Caco-2 (cell line): ENCODE results near the gene SLC16A1. TPM values are rescaled to one million over a fixed set of nuclear protein-coding genes. Genes with fewer than 3 reads are reported as not detected.

ENCODE experiments used
- BruUV-seq: library from RNA; stranded (reverse); fragments of 400-500 nt; replicated peaks from 2 replicates; lab custom pipeline; 2021; lab: Mats Ljungman, UMichigan
- CTCF ChIA-PET: fragments of 300-600 bp; sonication (Branson Sonifier 250); formaldehyde crosslinking; loops from one replicate; lab custom pipeline; 2022; ENCODE audit warnings: antibody characterized with exemption; lab: Charles Lee
- POLR2A ChIA-PET: fragments of 300-600 bp; sonication (Branson Sonifier 250); formaldehyde crosslinking; loops from one replicate; lab custom pipeline; 2022; ENCODE audit warnings: antibody characterized with exemption; lab: Charles Lee
- DNase-seq, 2 experiments: peaks; one replicate each; pipeline versions ENCODE4 v3.0.0 to v3.0.0-alpha.2; 2020 to 2022
- H3K27me3 ChIP-seq: replicated peaks from 2 replicates; pipeline ENCODE4 v1.6.0; 2011; ENCODE audit warnings: low read length; ENCODE audit not compliant: control insufficient read depth, insufficient read depth
- H3K36me3 ChIP-seq: 2 replicates; pipeline ENCODE4 v1.5.1; 2011; ENCODE audit warnings: low read length; ENCODE audit not compliant: control insufficient read depth, insufficient read depth
- H3K4me1 ChIP-seq: fragments of 250-450 bp; sonication (Bioruptor Pico); 2 replicates; pipeline ENCODE4 v1.5.1; 2020; ENCODE audit warnings: mild to moderate bottlenecking
- H3K4me3 ChIP-seq: 2 replicates; pipeline ENCODE4 v1.5.1; 2011; ENCODE audit warnings: low read depth, mild to moderate bottlenecking, control low read depth, low read length
- H3K9me3 ChIP-seq: fragments of 250-450 bp; sonication (Bioruptor Pico); 2 replicates; pipeline ENCODE4 v1.5.1; 2020; ENCODE audit warnings: mild to moderate bottlenecking, moderate library complexity
- H3K27ac Mint-ChIP-seq: one replicate; pipeline ENCODE4 v1.8.0; 2022; ENCODE audit warnings: mixed read lengths; ENCODE audit not compliant: unreplicated experiment
- H3K27me3 Mint-ChIP-seq: one replicate; pipeline ENCODE4 v1.8.0; 2022; ENCODE audit warnings: mixed read lengths; ENCODE audit not compliant: insufficient read depth, unreplicated experiment
- H3K36me3 Mint-ChIP-seq: one replicate; pipeline ENCODE4 v1.8.0; 2022; ENCODE audit warnings: mild to moderate bottlenecking, mixed read lengths; ENCODE audit not compliant: insufficient read depth, unreplicated experiment
- H3K4me1 Mint-ChIP-seq: one replicate; pipeline ENCODE4 v1.8.0; 2022; ENCODE audit warnings: low read depth, mixed read lengths; ENCODE audit not compliant: unreplicated experiment
- H3K4me3 Mint-ChIP-seq: one replicate; pipeline ENCODE4 v1.8.0; 2022; ENCODE audit warnings: mild to moderate bottlenecking, moderate library complexity, mixed read lengths; ENCODE audit not compliant: unreplicated experiment
- H3K9me3 Mint-ChIP-seq: one replicate; pipeline ENCODE4 v1.8.0; 2022; ENCODE audit warnings: mixed read lengths; ENCODE audit not compliant: unreplicated experiment
- CTCF ChIP-seq, 2 experiments: fragments of 200-600 bp in 1 of 2; IDR thresholded peaks; 1 replicate in 1 of 2; 2 replicates in 1 of 2; pipeline versions ENCODE4 v1.5.1 to v1.8.0; 2011 to 2022; ENCODE audit warnings: antibody characterized with exemption in 1 of 2, control low read depth in 1 of 2, inconsistent platforms in 1 of 2, low read depth in 1 of 2, low read length in 1 of 2, mild to moderate bottlenecking in 1 of 2, moderate library complexity in 1 of 2; ENCODE audit not compliant: insufficient read depth in 1 of 2, severe bottlenecking in 1 of 2, unreplicated experiment in 1 of 2
- intact Hi-C: fragments of 100-400 bp; cut with micrococcal nuclease; formaldehyde crosslinking; loops from one replicate; pipeline ENCODE4 v1.10.0; 2022; ENCODE audit not compliant: unreplicated experiment
- total RNA-seq: library from RNA; stranded (reverse); gene quantifications from 2 replicates; pipeline ENCODE4 v1.2.3, GENCODE V29; 2022

The SLC16A1 gene
- total RNA-seq, 1 experiment from 2014 or later = 107 TPM

- no peak for TF ChIP-seq CTCF (IDR thresholded peaks at IDR 0.05; ENCODE audit: insufficient read depth in 1 of 2, low read depth in 1 of 2, low read length in 1 of 2, severe bottlenecking in 1 of 2, unreplicated experiment in 1 of 2)
- Mint-ChIP-seq H3K4me1 (no peaks in the 10 kb centered on the region), H3K36me3 (peaks cover 13% of the 10 kb centered on the region), H3K4me3 (no peak overlapping the region), H3K9me3 (no peaks in the 10 kb centered on the region), H3K27me3 (no peaks in the 10 kb centered on the region), H3K27ac (no peak overlapping the region)
- ChIA-PET POLR2A (no interaction called here), CTCF (no interaction called here)
- intact Hi-C loops = no loop called here
- H3K4me1 ChIP-seq = peaks cover 5% of the 10 kb centered on the region; the same call in 1 of the 2 replicates
- H3K36me3 ChIP-seq = no peaks in the 10 kb centered on the region
- BruUV-seq = no TSS peak
- H3K9me3 ChIP-seq = no peaks in the 10 kb centered on the region
- H3K4me3 ChIP-seq = no peak overlapping the region
- DNase-seq = no peak
- no peaks in the 10 kb centered on the region for H3K27me3 ChIP-seq
These were observed 9.3 kb downstream of the SLC16A1 start for GRCh38 chr1:112946683-112947082.

GRCh38 chr1:112939810-112940209 is 16.2 kb downstream of the SLC16A1 start:
- Mint-ChIP-seq H3K27me3 (no peaks in the 10 kb centered on the region), H3K27ac (no peak overlapping the region), H3K4me3 (no peak overlapping the region), H3K9me3 (no peaks in the 10 kb centered on the region), H3K4me1 (peaks cover 14% of the 10 kb centered on the region), H3K36me3 (peaks cover 33% of the 10 kb centered on the region)
- CTCF ChIA-PET = no interaction called here
- Histone ChIP-seq H3K36me3 (no peaks in the 10 kb centered on the region), H3K27me3 (no peaks in the 10 kb centered on the region), H3K9me3 (no peaks in the 10 kb centered on the region), H3K4me1 (peaks cover 27% of the 10 kb centered on the region), H3K4me3 (no peak overlapping the region)
- intact Hi-C loops = no loop called here
- DNase-seq = no peak
- POLR2A ChIA-PET = no interaction called here
- BruUV-seq = no TSS peak
- TF ChIP-seq CTCF (IDR thresholded peaks at IDR 0.05; ENCODE audit: insufficient read depth in 1 of 2, low read depth in 1 of 2, low read length in 1 of 2, severe bottlenecking in 1 of 2, unreplicated experiment in 1 of 2) = no peak

DNA sequence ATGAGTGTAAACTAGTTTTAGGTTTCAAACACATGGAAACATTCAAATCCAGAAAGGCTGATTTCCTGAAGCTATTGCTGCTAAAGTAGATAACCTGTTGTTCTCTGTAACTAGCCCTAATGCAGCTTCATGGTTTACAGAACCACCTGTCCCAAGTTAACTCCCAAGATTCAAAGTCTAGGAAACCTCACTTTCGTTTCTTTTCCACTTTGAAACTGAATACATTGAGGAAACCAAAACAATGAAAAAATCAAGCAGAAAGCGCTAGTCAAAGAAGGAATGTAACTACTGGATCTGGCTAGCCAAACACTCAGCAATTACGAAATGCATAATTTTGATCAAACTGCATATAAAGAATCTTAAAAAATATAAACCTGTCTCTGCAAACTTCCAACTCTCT is 17.8 kb downstream of the SLC16A1 start:
- no peaks in the 10 kb centered on the region for H3K27me3 ChIP-seq
- no peak overlapping the region for H3K4me3 ChIP-seq
- Mint-ChIP-seq H3K27me3 (no peaks in the 10 kb centered on the region), H3K4me1 (peaks cover 22% of the 10 kb centered on the region), H3K4me3 (no peak overlapping the region), H3K27ac (no peak overlapping the region), H3K36me3 (peaks cover 32% of the 10 kb centered on the region), H3K9me3 (no peaks in the 10 kb centered on the region)
- CTCF ChIA-PET = no interaction called here
- no peaks in the 10 kb centered on the region for H3K9me3 ChIP-seq
- H3K36me3 ChIP-seq = no peaks in the 10 kb centered on the region
- BruUV-seq = no TSS peak
- DNase-seq = no peak
- intact Hi-C loops = no loop called here
- peaks cover 27% of the 10 kb centered on the region for H3K4me1 ChIP-seq
- POLR2A ChIA-PET = interaction anchor here (0.6 kb wide), 2 partner anchors 18 to 119 kb away, joined by 3 to 5 read pairs; partner anchors contain the start of gene SLC16A1
- TF ChIP-seq CTCF (IDR thresholded peaks at IDR 0.05; ENCODE audit: insufficient read depth in 1 of 2, low read depth in 1 of 2, low read length in 1 of 2, severe bottlenecking in 1 of 2, unreplicated experiment in 1 of 2) = no peak
